SJCRH30 (cell line): ENCODE results near the gene VSIG2. TPM values are rescaled to one million over a fixed set of nuclear protein-coding genes. Genes with fewer than 3 reads are reported as not detected.
A peak's percentile ranks its signal among the peaks of the same experiment; 100 is the strongest.

Source experiments
- DNase-seq, 2 experiments: peaks; one replicate each; pipeline ENCODE4 v3.0.0-alpha.2; 2015 to 2020
- H3K27ac ChIP-seq: fragments of 250-450 bp; sonication (Bioruptor Pico); 2 replicates; pipeline ENCODE4 v1.5.1; 2020; ENCODE audit warnings: mild to moderate bottlenecking, moderate library complexity
- H3K27me3 ChIP-seq: fragments of 250-450 bp; sonication (Bioruptor Pico); 2 replicates; pipeline ENCODE4 v1.5.1; 2020; ENCODE audit warnings: mild to moderate bottlenecking, moderate library complexity
- H3K36me3 ChIP-seq: fragments of 250-450 bp; sonication (Bioruptor Pico); 2 replicates; pipeline ENCODE4 v1.5.1; 2020; ENCODE audit warnings: mild to moderate bottlenecking, moderate library complexity
- H3K4me1 ChIP-seq: fragments of 250-450 bp; sonication (Bioruptor Pico); 2 replicates; pipeline ENCODE4 v1.5.1; 2020; ENCODE audit warnings: mild to moderate bottlenecking, moderate library complexity
- H3K4me3 ChIP-seq: fragments of 250-450 bp; sonication (Bioruptor Pico); 2 replicates; pipeline ENCODE4 v1.5.1; 2020; ENCODE audit warnings: mild to moderate bottlenecking, moderate library complexity
- H3K9me3 ChIP-seq: fragments of 250-450 bp; sonication (Bioruptor Pico); replicated peaks from 2 replicates; pipeline ENCODE4 v1.5.1; 2020; ENCODE audit warnings: mild to moderate bottlenecking, moderate library complexity
- total RNA-seq: library from RNA; depleted of rRNA; stranded (reverse); fragments of >200 nt; shearing (Covaris generic); gene quantifications from 2 replicates; pipeline ENCODE4 v1.2.3, GENCODE V29; 2014

Gene VSIG2
- total RNA-seq, 1 experiment from 2014 or later: not detected

DNA sequence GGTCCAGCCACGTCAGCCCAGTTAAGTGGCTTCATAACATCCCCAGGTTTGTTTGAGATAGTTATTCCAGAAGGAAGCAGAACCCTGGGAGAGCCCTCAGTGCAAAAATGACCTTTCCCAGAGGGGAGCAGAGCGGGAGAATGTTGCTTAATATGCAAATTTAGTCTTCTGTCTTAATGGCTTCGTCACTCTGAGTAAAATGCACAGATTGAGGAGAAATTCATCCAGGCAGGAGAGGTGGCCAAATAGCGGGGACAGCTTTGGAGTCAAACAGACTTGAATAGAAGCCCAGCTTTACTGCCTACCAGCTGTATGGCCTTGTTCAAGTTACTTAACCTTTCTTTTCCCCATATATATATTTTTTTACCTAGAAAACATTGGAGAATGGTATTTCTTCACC lies 24.6 kb downstream of the VSIG2 start:
- no peak overlapping the region for H3K27ac ChIP-seq
- no peaks in the 10 kb centered on the region for H3K27me3 ChIP-seq
- H3K4me3 ChIP-seq: no peak overlapping the region
- H3K4me1 ChIP-seq: no peaks in the 10 kb centered on the region
- H3K36me3 ChIP-seq: no peaks in the 10 kb centered on the region
- DNase-seq: no peak
- no peaks in the 10 kb centered on the region for H3K9me3 ChIP-seq

DNA sequence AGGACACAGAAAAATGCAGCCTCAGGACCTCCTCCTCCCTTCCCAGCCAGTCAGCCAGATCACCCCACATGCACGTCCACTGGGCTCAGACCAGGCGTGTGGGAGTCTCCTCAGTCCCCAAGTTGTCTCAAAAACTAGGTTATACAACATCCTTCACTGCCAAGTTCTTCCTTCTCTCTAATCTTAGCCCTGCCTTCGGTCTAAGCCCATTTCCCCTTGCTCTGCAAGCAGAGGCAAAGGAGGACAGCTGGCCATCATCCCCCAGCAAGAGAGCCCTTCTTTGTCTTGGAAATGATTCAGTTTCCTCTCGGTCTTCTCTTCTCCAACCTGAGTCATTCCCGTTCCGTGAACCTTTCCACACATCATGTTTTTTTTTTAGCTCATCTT lies 26.3 kb downstream of the VSIG2 start:
- Histone ChIP-seq H3K9me3 (no peaks in the 10 kb centered on the region), H3K27me3 (no peaks in the 10 kb centered on the region)
- no peak for DNase-seq

DNA sequence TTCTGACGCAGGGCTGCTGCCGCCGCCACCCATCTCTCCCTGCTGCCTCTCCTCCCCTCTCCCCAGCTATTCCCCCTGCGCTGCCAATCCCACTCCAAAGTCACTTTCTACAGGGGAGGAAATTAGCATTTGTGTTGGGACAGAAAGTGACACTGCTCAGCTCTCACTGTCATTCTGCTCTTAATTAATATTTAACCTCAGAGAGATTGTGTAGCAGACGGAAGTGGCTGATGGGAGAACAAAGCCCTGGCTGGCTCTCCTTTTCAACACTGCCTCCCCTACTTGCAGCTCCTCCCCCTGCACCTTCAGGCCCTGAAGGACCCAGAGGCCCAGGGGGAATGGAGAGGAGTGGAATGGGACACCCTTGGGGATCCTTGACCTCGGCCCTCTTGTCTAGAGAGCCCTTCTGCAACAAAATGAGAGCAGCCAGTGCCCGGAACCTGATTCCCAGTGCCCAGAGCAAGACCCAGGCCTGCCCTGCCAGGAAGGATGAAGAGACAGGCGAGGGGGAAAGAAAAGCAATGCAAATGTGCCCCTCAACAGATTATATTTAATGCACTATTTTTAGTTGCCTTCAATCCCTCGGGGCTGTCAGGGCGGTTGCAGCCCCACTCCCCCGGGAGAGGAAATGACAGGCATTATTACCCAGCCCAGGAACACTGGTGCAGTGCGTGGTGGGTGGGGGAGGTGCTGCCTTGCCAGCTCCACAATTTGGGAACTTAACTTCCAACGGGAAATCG lies 26.9 kb downstream of the VSIG2 start:
- Histone ChIP-seq H3K4me1 (no peaks in the 10 kb centered on the region), H3K9me3 (no peaks in the 10 kb centered on the region), H3K4me3 (no peak overlapping the region), H3K27ac (no peak overlapping the region), H3K27me3 (no peaks in the 10 kb centered on the region), H3K36me3 (no peaks in the 10 kb centered on the region)
- DNase-seq: no peak

More for the DNA sequence above, 26.3 kb downstream of the VSIG2 start:
- H3K27ac ChIP-seq: no peak overlapping the region
- no peak overlapping the region for H3K4me3 ChIP-seq
- no peaks in the 10 kb centered on the region for H3K36me3 ChIP-seq
- no peaks in the 10 kb centered on the region for H3K4me1 ChIP-seq

DNA sequence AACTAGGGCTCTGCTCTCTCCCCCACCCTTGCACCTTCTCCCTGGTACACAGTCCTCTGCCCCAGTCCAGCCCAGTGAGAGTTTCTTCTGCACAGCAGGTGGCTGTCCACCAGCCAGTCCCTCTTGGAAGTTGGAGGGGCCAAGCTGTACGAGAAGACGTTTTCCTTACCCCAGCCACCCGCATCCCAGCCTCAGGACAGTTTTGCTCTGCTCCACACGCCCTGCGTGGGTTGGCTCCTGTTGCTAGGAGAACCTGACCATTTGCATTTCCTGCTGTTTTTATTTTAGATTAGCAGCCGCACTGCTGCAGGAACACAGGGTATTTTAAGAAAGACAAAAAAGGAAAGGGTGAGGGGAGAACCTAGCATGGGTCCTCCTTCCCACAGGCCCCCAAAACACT lies 29.9 kb downstream of the VSIG2 start:
- DNase-seq: no peak
- Histone ChIP-seq H3K36me3 (no peaks in the 10 kb centered on the region), H3K27me3 (peaks cover 5% of the 10 kb centered on the region; the same call in 1 of the 2 replicates), H3K4me1 (no peaks in the 10 kb centered on the region), H3K27ac (no peak overlapping the region), H3K9me3 (no peaks in the 10 kb centered on the region), H3K4me3 (no peak overlapping the region)

DNA sequence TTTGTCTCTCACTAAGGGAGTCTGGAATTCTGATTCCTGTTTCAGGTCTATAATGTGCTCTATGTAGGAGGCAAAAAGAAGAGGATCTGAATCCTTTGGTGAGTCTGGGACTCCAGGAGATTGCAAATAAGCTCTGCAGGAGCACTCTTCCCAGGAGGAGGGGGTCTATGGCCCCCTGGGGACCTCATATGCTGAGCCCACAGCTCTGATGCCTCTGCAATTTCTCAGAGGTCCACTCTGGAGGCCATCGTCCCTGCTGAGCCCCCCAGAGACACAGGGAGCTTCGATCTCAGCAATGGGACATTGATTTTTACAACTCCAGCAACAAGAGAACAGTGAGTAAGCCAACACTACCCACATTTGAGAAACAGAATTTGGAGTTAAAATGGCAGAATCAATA lies 32.5 kb downstream of the VSIG2 start:
- Histone ChIP-seq H3K27me3 (peaks cover 5% of the 10 kb centered on the region; the same call in 1 of the 2 replicates), H3K4me3 (no peak overlapping the region), H3K9me3 (no peaks in the 10 kb centered on the region), H3K27ac (no peak overlapping the region), H3K4me1 (no peaks in the 10 kb centered on the region), H3K36me3 (no peaks in the 10 kb centered on the region)
- DNase-seq: no peak

DNA sequence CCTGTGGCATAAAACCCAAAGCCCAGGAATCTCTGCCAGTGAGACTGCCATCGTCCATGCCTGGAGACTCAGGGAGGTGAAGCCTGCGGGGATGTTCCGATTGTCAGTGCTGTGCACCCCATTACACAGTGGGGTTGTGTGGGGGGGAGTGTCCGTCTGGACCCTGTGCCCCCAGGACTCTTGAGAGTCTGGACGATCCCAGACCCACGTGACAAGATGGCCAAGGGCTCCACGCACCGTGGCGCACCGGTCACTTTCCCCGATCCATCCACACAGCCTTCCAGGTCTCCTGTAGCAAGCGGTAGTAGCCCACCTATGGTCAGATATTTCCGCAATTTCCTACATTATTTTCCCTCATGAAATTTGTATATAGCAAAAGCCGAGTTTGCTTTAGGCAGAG lies 33.3 kb downstream of the VSIG2 start:
- Histone ChIP-seq H3K27me3 (peaks cover 5% of the 10 kb centered on the region; the same call in 1 of the 2 replicates), H3K9me3 (no peaks in the 10 kb centered on the region), H3K36me3 (no peaks in the 10 kb centered on the region), H3K4me1 (no peaks in the 10 kb centered on the region), H3K27ac (no peak overlapping the region), H3K4me3 (no peak overlapping the region)
- DNase-seq: no peak

DNA sequence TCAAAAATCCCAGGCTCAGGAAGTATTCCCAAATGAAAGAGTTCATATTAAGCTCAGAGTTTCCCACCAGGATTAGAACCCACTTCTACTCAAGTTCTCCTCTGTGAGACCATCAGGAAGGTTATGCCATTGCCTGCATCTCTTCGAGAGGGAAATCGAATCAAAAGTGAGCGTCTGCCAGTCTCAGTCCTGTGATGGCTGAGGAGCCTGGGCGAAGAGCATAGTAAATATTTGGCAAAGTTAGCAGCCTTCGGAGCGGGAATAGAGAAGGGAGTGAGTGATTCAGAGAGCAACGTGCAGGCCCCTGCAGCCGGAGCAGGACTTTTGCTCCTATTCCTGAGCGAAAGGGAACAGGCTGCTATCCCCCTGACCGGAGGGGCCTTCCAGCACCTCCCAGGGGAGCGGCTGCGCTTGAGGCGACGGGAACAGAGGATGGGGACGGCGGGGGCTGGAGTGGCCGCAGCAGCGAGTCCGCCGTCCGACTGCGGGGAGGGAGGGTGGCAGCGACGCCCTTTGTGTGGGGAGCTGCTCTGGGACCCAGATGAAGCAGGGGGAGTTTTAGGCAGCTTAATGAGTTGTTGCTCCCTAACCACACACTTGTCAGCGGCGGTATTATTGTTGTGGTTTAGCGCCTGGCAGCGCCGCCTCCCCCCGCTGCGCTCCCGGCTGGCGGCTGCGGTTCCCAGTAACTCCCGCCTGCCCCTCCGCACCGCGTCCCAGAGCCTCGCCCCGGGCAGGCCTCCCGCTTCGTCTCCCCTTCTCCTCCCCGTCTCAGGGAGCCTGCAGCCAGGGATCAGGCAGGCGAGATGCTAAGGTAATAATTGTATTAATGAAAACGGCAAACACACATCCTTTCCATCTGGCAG lies 34.0 kb downstream of the VSIG2 start:
- DNase-seq: peak; percentile 26 to 49
- Histone ChIP-seq H3K27ac (no peak overlapping the region), H3K4me3 (peak overlapping the region; percentile 27), H3K4me1 (no peaks in the 10 kb centered on the region), H3K9me3 (no peaks in the 10 kb centered on the region), H3K36me3 (no peaks in the 10 kb centered on the region), H3K27me3 (peaks cover 5% of the 10 kb centered on the region; the same call in 1 of the 2 replicates)

DNA sequence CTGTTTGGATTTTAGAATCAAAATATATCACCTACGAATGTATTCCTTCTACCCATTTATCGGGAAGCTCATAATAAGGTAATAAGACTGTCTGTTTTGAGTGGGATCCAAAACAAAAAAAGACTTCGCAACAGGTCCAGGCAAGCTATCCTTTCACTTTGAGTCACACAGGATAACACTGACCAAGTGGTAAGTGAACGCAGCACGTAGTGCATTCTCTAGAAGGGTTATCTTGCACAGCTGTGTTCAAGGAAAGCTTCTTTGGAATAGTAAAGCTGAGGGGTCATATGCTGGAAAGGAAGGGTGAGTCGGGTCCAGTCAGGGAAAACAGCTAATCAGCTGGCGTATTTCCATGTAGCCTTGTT lies 34.7 kb downstream of the VSIG2 start:
- Histone ChIP-seq H3K9me3 (no peaks in the 10 kb centered on the region), H3K27me3 (peaks cover 5% of the 10 kb centered on the region; the same call in 1 of the 2 replicates), H3K4me1 (no peaks in the 10 kb centered on the region), H3K4me3 (no peak overlapping the region), H3K27ac (no peak overlapping the region), H3K36me3 (no peaks in the 10 kb centered on the region)
- peak in 1 of 2 experiments; percentile 6 for DNase-seq

DNA sequence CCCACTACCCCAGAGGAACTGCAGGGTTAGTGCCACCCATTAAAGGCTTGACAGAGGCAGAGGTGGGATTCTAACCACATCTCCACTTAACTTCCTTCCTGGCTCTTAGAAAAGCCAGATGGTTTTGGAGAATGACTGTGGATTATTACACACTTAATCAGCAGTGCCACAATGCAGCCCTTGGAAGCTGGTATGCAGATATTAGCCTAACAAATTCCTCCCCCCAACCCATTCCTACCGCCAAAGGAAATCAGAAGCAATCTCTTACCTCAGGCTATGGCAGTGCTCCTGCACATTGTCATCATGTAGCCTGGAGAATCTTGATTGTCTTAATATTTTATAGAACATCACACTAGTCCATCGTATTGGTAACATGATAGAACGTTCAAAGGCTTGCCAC lies 35.5 kb downstream of the VSIG2 start:
- Histone ChIP-seq H3K27me3 (peaks cover 5% of the 10 kb centered on the region; the same call in 1 of the 2 replicates), H3K36me3 (no peaks in the 10 kb centered on the region), H3K4me1 (no peaks in the 10 kb centered on the region), H3K27ac (no peak overlapping the region), H3K9me3 (no peaks in the 10 kb centered on the region), H3K4me3 (no peak overlapping the region)
- DNase-seq: no peak

DNA sequence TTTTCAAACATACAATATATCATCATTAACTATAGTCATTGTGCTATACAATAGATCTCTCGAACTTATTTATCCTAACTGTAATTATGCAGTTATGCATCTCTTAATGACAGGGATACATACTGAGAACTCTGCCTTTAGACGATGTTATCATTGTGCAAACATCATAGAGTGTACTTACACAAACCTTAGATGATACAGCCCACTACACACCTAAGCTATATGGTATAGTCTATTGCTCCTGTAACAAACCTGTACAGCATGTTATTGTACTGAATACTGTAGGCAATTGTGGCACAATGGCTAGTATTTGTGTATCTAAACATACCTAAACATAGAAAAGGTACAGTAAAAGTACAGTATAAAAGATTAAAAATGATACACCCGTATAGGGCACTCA lies 39.7 kb downstream of the VSIG2 start:
- Histone ChIP-seq H3K9me3 (no peaks in the 10 kb centered on the region), H3K36me3 (no peaks in the 10 kb centered on the region), H3K27me3 (no peaks in the 10 kb centered on the region), H3K4me3 (no peak overlapping the region), H3K4me1 (no peaks in the 10 kb centered on the region), H3K27ac (no peak overlapping the region)
- DNase-seq: no peak

DNA sequence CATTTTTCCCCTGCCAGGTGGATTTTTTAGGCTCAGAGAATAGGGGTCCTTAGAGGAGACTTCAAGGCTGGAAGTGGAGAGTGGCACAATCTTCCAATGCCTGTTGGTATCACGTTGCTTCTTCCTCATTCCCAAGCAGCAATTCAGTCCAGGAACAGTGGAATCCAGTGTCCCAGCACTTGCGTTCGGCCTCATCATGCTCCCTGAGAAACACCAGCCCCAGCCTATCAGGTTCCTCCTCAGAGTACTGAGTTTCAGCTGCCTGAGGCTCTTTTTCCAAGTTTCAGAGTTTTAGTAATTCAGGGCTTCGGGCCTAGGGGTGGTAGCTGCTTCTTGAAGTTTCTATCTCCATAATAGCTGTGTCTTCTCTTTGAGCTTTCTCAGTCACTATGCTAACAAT lies 44.2 kb downstream of the VSIG2 start:
- H3K27me3 ChIP-seq: no peaks in the 10 kb centered on the region
- no peaks in the 10 kb centered on the region for H3K9me3 ChIP-seq
- no peaks in the 10 kb centered on the region for H3K4me1 ChIP-seq
- no peaks in the 10 kb centered on the region for H3K36me3 ChIP-seq
- no peak for DNase-seq
- no peak overlapping the region for H3K4me3 ChIP-seq
- no peak overlapping the region for H3K27ac ChIP-seq

DNA sequence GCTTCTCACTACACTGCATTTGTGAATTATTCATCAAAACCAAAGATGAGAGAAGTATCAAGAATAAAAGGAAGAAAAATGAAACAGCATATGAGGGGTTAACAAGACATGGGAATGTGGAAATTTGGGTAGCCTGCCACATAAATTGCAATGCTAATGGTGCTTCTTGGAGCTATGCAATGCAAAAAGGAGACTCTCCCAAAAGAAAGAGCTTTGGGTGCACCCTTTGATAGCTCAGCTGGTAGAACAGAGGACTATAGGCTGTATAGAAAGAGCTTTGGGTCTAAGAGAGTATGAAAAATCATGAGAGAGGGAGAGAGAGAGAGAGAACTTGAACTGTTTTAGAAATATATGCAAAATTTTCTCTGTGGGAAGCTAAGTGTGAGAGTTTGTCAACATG lies 52.0 kb downstream of the VSIG2 start:
- H3K27ac ChIP-seq: no peak overlapping the region
- H3K27me3 ChIP-seq: no peaks in the 10 kb centered on the region
- H3K4me1 ChIP-seq: no peaks in the 10 kb centered on the region
- H3K9me3 ChIP-seq: no peaks in the 10 kb centered on the region
- H3K4me3 ChIP-seq: no peak overlapping the region
- DNase-seq: no peak
- no peaks in the 10 kb centered on the region for H3K36me3 ChIP-seq

DNA sequence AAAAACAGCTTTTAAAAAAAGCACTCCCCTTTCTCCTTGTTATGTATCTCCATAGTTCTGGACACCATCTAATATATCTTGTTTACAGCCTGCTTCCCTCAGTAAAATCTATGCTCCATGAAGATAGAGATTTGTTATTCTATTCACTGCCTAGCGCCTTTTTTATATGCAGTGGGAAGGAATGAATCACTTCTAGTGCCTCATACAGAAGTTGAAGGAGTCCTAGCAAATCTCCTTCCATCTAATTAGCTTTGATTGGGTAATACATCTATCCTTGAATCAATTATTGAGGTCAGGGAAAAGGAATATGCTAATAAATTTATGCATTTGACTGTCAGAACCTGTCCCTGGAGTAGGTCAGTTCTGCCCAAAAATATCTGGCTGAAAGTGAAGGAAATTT lies 52.5 kb downstream of the VSIG2 start:
- no peak for DNase-seq
- Histone ChIP-seq H3K27me3 (no peaks in the 10 kb centered on the region), H3K4me3 (no peak overlapping the region), H3K27ac (no peak overlapping the region), H3K9me3 (no peaks in the 10 kb centered on the region), H3K36me3 (no peaks in the 10 kb centered on the region), H3K4me1 (no peaks in the 10 kb centered on the region)
